HG03039 (cell line): ENCODE results near the gene TEAD4.

Experiments
- ATAC-seq: cut with Tn5 transposase; IDR thresholded peaks from one replicate; pipeline ENCODE4 v1.9.1; 2021; ENCODE audit warnings: mild to moderate bottlenecking, moderate library complexity; ENCODE audit not compliant: unreplicated experiment

TEAD4 gene

DNA sequence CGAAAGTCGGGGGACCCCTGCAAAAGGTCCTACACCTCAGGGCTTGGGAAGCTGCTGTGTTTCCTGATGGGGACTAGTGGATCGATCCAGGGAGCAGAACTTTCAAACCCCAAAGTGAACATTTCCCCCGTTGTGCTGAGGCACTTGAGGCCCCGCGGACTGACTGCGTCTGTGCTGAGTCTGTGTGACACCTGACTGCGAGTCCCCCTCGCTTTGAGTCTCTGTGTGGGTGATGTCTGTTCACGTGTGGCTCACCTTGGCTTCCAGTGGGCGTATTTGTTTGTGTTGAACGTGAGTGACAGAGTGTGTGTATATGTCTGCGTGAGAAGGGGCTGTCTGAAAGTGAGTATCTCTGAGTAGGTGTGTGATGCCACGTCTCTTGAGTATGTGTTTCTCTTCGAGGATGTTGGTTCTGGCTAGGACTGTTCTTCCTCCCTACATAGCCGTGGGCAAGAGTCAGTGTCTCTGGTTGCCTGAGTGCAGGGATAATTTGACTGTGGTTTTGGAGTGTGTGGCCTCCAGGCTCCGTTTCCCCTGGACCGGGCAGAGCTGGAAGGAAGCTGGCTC, 1.3 kb downstream of the TEAD4 start:
- no peak for ATAC-seq

- no peak for ATAC-seq
Observed at GRCh38 chr12:2960996-2961616, 1.9 kb downstream of the TEAD4 start.

DNA sequence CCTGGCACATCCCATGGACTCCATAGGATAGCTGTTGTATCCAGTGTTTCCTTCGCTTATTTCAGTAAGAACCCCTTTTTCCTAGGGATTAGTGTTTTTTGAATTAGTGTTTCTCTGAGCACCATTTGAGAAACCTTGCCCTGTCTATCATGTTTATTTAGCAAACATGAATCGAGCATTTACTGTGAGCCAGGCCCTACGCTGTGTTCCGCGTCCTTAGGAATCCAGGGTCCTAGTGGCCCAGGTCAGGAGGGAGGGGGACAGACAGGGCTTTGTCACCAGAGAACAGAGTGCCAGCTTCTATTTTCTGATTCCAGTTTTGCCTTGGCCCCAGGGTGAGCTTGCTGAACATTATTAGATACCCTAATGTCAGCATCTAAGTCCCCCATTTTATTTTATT, 2.5 kb downstream of the TEAD4 start:
- no peak for ATAC-seq

GRCh38 chr12:2963154-2963759, 4.1 kb downstream of the TEAD4 start:
- no peak for ATAC-seq

DNA sequence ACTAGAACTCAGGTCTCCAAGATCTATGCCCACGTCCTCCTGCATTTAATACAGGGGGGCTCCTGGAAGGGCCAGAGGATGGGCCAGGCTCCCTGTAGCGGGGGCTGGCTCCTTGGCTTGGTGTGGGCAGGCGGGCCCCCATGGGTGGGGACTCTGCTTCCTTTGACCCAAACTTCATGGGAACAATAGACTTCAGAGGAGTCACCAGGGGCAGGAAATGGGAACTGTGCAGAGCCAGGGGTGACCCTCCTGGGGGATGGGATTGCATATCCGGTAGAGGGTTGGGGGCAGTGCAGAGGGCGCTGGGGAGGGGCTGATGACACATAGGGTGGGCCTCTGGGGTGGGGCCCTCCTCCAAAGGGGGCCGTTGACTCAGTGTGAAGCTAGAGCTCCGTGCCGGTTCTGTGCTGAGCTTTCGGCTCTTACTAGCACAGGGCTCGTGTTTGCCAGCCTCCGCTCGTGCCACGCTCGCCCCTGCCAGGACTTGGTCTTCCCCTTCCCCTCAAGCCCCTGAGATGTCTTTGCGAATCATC, 4.6 kb downstream of the TEAD4 start:
- ATAC-seq, result no peak

- no peak for ATAC-seq
Observed at GRCh38 chr12:2967651-2968050, 8.5 kb downstream of the TEAD4 start.

- no peak for ATAC-seq
Observed at GRCh38 chr12:2970744-2971143, 11.5 kb downstream of the TEAD4 start.

DNA sequence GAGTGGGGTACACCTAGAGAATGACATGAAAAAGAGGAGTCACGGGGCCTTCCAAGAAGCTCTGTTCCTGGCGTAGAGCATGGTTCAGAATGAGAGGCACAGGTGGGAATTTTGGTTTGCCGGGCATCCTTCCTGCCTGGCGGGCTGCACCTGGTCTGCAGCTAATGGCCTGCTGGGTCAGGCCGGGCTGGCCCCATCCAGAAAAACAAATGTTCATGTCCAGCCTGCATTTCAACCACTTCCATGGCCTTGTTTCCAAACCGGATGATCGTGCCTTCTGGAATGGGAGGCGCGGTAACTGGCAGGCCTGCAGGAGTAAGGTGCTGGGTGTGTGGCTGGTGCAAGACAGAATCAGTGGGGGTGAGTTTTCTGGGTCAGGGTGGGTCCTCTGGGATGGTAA, 14.4 kb downstream of the TEAD4 start:
- ATAC-seq, result no peak

GRCh38 chr12:2974560-2974971, 15.4 kb downstream of the TEAD4 start:
- no peak for ATAC-seq

GRCh38 chr12:2976581-2976996, 17.4 kb downstream of the TEAD4 start:
- no peak for ATAC-seq

- no peak for ATAC-seq
Observed at GRCh38 chr12:2977776-2978175, 18.6 kb downstream of the TEAD4 start.

- ATAC-seq, result no peak
Observed at GRCh38 chr12:2979806-2980205, 20.6 kb downstream of the TEAD4 start.

GRCh38 chr12:2980630-2981029, 21.4 kb downstream of the TEAD4 start:
- no peak for ATAC-seq

GRCh38 chr12:2982361-2982760, 23.2 kb downstream of the TEAD4 start:
- no peak for ATAC-seq

- ATAC-seq, result no peak
Observed at GRCh38 chr12:2984249-2984648, 25.1 kb downstream of the TEAD4 start.

GRCh38 chr12:2984698-2985097, 25.5 kb downstream of the TEAD4 start:
- no peak for ATAC-seq

DNA sequence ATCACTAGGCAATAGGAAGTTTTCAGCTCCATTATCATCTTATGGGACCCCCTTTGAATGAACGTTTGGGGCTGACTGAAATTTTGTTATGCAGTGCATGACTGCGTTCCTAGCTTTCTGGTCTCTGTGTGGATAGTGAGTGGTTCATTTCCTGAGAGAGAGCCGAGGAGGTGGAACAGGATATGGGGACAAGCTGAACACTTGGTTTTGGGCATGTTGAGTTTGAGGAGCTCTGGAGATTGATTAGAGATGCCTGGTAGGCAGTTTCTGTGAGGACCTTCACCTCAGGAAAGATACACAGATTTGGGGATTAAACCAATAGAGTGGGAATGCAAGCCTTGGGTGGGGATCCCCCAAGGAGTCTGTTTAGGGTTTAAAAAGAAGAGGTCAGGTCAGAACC, 27.7 kb downstream of the TEAD4 start:
- no peak for ATAC-seq

GRCh38 chr12:2988494-2988893, 29.3 kb downstream of the TEAD4 start:
- ATAC-seq, result no peak

DNA sequence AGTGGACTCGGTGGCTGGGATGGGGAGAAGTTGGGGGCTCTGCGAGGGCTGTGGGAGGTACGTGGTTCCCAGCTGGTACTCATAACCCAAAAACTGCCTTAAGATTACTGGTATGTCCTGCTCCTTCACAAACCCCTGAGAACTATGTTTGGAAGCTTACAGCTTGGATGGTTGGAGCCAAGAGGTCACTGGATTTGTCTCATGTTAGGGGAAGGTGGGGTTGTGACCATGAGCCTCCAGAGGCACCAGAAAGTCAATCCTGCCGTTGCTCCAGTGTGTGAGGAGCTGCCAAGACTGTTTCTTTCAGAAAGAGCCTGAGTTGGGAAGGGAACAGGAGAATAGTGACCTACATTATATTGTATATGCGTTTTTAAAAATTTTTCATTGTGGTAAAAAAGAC, 33.5 kb downstream of the TEAD4 start:
- ATAC-seq, result no peak

DNA sequence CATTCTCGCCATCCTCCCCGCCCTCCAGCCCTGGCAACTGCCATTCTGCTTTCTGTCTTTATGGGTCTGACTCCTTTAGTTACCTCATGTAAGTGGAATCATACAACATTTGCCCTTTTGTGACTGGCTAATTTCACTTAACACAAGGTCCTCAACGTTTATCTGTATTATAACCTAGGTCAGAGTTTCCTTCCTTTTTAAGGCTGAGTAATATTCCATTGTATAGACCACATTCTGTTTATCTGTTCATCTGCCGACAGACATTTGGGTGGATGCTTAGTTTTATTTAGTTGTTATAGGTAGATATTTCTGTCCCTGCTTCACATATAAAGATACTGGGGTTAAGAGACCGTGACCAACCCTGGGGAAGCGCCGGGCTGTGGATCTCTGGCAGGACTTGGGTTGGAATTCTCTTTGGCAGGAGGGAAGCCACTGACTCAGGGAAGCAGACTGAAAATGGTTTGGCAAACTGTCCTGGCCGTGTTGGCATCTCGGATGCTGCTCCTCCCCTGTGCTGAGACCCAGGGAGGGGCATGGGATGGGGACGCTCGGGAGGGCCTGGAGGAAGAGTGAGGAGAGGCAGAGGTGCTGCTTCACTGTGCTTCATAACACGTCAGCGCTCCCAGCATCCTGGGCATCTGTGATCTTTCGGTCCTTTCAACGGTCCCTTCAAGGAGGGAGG, 38.9 kb downstream of the TEAD4 start:
- ATAC-seq, result no peak

DNA sequence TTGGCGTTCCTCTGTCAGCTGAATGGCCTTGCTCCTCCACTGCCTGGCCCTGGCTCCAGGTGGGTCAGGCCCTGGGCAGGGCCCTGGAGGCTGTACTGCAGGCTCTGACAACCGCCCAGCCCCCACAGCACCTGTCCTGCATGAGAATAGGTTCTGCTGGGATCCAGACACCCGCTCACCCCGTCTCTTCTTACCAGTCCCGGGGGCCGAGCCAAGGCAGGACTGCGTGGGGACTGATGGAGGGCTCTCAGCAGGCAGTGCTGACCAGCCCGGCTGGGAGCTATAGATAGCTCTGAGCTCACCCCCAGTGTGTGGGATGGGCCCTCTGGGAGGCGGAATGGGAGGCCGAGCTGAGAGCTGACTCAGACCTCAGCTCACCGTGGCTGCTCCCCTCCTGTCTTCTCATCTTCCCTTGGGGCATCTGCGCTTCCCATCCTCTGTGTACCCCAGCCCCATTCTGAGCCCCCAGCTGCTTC, 39.6 kb downstream of the TEAD4 start:
- no peak for ATAC-seq
